GM12878 (cell line): ENCODE measurements around the gene SHANK3. TPM values are rescaled to one million over a fixed set of nuclear protein-coding genes. Genes with fewer than 3 reads are reported as not detected.
A peak's percentile ranks its signal among the peaks of the same experiment; 100 is the strongest.

Source experiments
- ATAC-seq: fragments of 200-7000 bp; cut with Tn5 transposase; 3 replicates; pipeline ENCODE4 v1.9.1; 2020; ENCODE audit warnings: mild to moderate bottlenecking, moderate library complexity
- BruUV-seq: library from RNA; stranded (reverse); fragments of 400-500 nt; replicated peaks from 2 replicates; lab custom pipeline; 2021; lab: Mats Ljungman, UMichigan
- CTCF ChIA-PET: fragments of 300-600 bp; sonication (Branson Sonifier 250); formaldehyde crosslinking; extraction: SDS; loops from one replicate; lab custom pipeline; 2021; ENCODE audit warnings: inconsistent platforms; lab: Yijun Ruan, JAX
- POLR2A ChIA-PET: fragments of 350-600 bp; formaldehyde crosslinking; extraction: SDS; loops from one replicate; lab custom pipeline; 2021; ENCODE audit warnings: inconsistent platforms; lab: Charles Lee
- RAD21 ChIA-PET: fragments of 300-600 bp; sonication (Branson Sonifier 250); formaldehyde crosslinking; loops from one replicate; lab custom pipeline; 2023; ENCODE audit warnings: antibody characterized with exemption; ENCODE audit not compliant: unreplicated experiment; lab: Charles Lee
- SMC1A ChIA-PET: fragments of 300-600 bp; sonication (Branson Sonifier 250); formaldehyde crosslinking; loops from one replicate; lab custom pipeline; 2023; ENCODE audit not compliant: unreplicated experiment, uncharacterized antibody; lab: Charles Lee
- DNase-seq: peaks from one replicate; pipeline ENCODE4 v3.0.0-alpha.2; 2011; ENCODE audit warnings: low read depth, low spot score
- FAIRE-seq: peaks from 3 replicates; lab custom pipeline; 2011; peaks lifted over from hg19 to GRCh38; lab: Jason Lieb, UNC
- H2AFZ ChIP-seq: 2 replicates; pipeline ENCODE4 v1.6.0; 2011; ENCODE audit warnings: low read depth, low read length, control low read depth; ENCODE audit not compliant: control insufficient read depth
- H3K27ac ChIP-seq: 2 replicates; pipeline ENCODE4 v1.5.1; 2011; ENCODE audit warnings: control low read depth; ENCODE audit not compliant: control insufficient read depth, insufficient read depth
- H3K27me3 ChIP-seq, 2 experiments: replicated peaks in 1 of 2; 2 replicates each; pipeline versions ENCODE4 v1.6.0 to v1.6.1; 2011; ENCODE audit warnings: low read length in 1 of 2; ENCODE audit not compliant: control insufficient read depth in 2 of 2, insufficient read depth in 2 of 2
- H3K36me3 ChIP-seq, 2 experiments: 2 replicates each; pipeline ENCODE4 v1.5.1; 2011; ENCODE audit warnings: low read length in 1 of 2; ENCODE audit not compliant: control insufficient read depth in 2 of 2, insufficient read depth in 2 of 2
- H3K4me1 ChIP-seq: 2 replicates; pipeline ENCODE4 v1.6.1; 2011; ENCODE audit warnings: mild to moderate bottlenecking, low read length, moderate library complexity, mixed read lengths; ENCODE audit not compliant: control insufficient read depth, insufficient read depth
- H3K4me2 ChIP-seq: 2 replicates; pipeline ENCODE4 v1.6.0; 2011; ENCODE audit warnings: control low read depth; ENCODE audit not compliant: control insufficient read depth, insufficient read depth
- H3K4me3 ChIP-seq: fragments of 200-600 bp; sonication (generic); 2 replicates; pipeline ENCODE4 v1.5.1; 2016
- H3K79me2 ChIP-seq: 2 replicates; pipeline ENCODE4 v1.6.0; 2011; ENCODE audit warnings: low read length; ENCODE audit not compliant: control insufficient read depth, insufficient read depth
- H3K9ac ChIP-seq: 2 replicates; pipeline ENCODE4 v1.8.0; 2011; ENCODE audit warnings: low read length, control low read depth, mixed read lengths; ENCODE audit not compliant: control insufficient read depth, insufficient read depth
- H3K9me3 ChIP-seq: replicated peaks from 3 replicates; pipeline ENCODE4 v1.5.1; 2011; ENCODE audit warnings: mild to moderate bottlenecking, low read length; ENCODE audit not compliant: control insufficient read depth, insufficient read depth
- H4K20me1 ChIP-seq: 2 replicates; pipeline ENCODE4 v1.6.0; 2011; ENCODE audit not compliant: control insufficient read depth, insufficient read depth
- IKZF1 ChIP-seq: fragments of 450-650 bp; conservative IDR thresholded peaks from 2 replicates; pipeline ENCODE4 v1.6.1; 2017; ENCODE audit warnings: antibody characterized with exemption, mild to moderate bottlenecking
- MTA2 ChIP-seq: fragments of 450-650 bp; IDR thresholded peaks from 2 replicates; pipeline ENCODE4 v1.6.1; 2016; ENCODE audit warnings: low read depth, mild to moderate bottlenecking, moderate library complexity
- WGBS: methylation state at CpG from one replicate; pipeline ENCODE4 v1.1.6; 2016; ENCODE audit warnings: low lambda C conversion rate; ENCODE audit not compliant: insufficient replicate concordance, insufficient coverage; ENCODE audit errors: missing lambda C conversion rate; 5-methylcytosine and 5-hydroxymethylcytosine counted together
- in situ Hi-C: fragments of 300-500 bp; cut with MboI; formaldehyde crosslinking; loops from 9 replicates; pipeline ENCODE4 v1.14.3; 2018; ENCODE audit warnings: mixed read lengths
- intact Hi-C: fragments of 100-400 bp; cut with micrococcal nuclease; formaldehyde crosslinking; loops from one replicate; pipeline ENCODE4 v1.14.2; 2022; ENCODE audit not compliant: unreplicated experiment
- polyA plus RNA-seq, 11 experiments: library from polyadenylated mRNA; depleted of rRNA in 4 of 11; unstranded in 6 of 11; stranded (reverse) in 5 of 11; fragments of >200 nt; fragmentation: Nextera tagmentation in 4 of 11; fragmentation: Illumina TruSeq in 1 of 11; extraction: Ambion mirVana in 4 of 11; extraction: Trizol in 1 of 11; gene quantifications; 1 replicate in 1 of 11; 2 replicates in 10 of 11; pipeline versions ENCODE4 v1.2.1 to v1.2.3, GENCODE V29; 2011 to 2016; ENCODE audit warnings: inconsistent platforms in 2 of 11, missing spikeins in 2 of 11, low read depth in 1 of 11
- total RNA-seq, 4 experiments: library from RNA; depleted of rRNA in 3 of 4; stranded (reverse); fragments of >200 nt in 3 of 4; fragmentation: Illumina TruSeq in 1 of 4; extraction: Trizol in 1 of 4; gene quantifications; 2 replicates each; pipeline versions ENCODE4 v1.2.1 to v1.2.3, GENCODE V29; 2013 to 2021

Gene SHANK3
- total and polyA plus RNA-seq, 10 of the 15 experiments (the other 5 are each of a cell fraction or from before 2014, with no cell fraction given): under 0.01 to 0.10 (median 0.05) TPM; not detected in 6

DNA sequence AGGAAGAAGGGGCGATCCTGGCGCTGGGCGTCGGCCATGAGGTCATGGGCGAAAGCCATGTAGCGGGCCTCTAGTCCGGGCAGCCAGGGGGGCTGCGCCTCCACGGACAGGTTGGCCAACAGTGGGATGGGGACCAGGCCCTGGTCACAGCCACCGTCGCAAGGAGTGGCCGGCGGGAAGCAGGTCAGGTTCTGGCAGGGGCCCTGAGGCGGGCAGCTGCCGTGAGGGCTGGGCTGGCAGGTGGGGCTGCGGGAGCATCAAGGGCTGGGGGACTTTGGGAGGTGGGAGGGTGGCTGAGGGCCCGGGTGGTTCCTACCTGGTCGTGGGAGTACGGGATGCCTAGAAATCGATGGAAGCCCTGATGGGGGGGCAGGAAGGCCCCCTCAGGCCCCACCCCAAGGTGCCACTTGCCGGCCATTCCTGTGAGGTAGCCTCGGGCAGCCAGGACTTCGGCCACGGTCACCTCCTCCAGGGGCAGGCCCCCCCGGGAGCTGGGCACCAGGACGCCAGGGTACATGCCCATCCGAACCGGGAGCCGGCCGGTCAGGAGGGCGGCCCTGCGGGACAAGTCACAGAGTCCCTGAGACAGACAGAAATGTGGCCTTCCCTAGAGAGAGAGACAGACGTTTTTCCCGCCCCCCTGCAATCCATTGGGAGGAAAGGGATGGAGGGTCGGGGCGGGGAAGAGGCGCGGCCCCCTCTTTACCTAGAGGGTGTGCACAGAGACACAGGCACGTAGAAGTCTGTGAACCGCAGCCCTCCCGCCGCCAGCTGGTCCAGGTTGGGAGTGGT lies 45.6 kb upstream of the SHANK3 start:
- ChIA-PET CTCF (interaction anchor here (1.0 to 1.3 kb wide), 2 partner anchors 73 to 101 kb away, joined by 3 read pairs; partner anchors contain the start of gene SCO2), POLR2A (interaction anchor here (2.2 kb wide), 1 partner anchor 45 kb away, joined by 6 read pairs; the partner anchor contains the start of gene CHKB), SMC1A (interaction anchor here (1.1 kb wide), 1 partner anchor 65 kb away, joined by 5 read pairs; no protein-coding TSS in a partner anchor), RAD21 (interaction anchor here (0.8 kb wide), 1 partner anchor 119 kb away, joined by 3 read pairs; the partner anchor contains the start of genes LMF2 and NCAPH2)
- TF ChIP-seq MTA2: no peak
- 0 out of 2 replicates have a peak, but pooled peaks have one; percentile 13 for TF ChIP-seq IKZF1
- H3K4me1 ChIP-seq: peaks cover 15% of the 10 kb centered on the region
- peak overlapping the region; percentile 95 for H3K4me3 ChIP-seq
- H4K20me1 ChIP-seq: no peaks in the 10 kb centered on the region
- no peak for DNase-seq
- no peak for FAIRE-seq
- intact Hi-C loops (no loop called here), in situ Hi-C loops (no loop called here)
- peak overlapping the region; percentile 76; the same call in 1 of the 2 replicates for H2AFZ ChIP-seq
- H3K36me3 ChIP-seq: no peaks in the 10 kb centered on the region; a peak in 2 of 4 replicates
- peak; percentile 59 for ATAC-seq
- H3K27ac ChIP-seq: peak overlapping the region; percentile 79
- H3K27me3 ChIP-seq: no peaks in the 10 kb centered on the region
- no peaks in the 10 kb centered on the region for H3K9me3 ChIP-seq
- H3K79me2 ChIP-seq: peaks cover 11% of the 10 kb centered on the region
- H3K4me2 ChIP-seq: peak overlapping the region; percentile 85
- 55% methylated on average over 37 of the region's 42 CpGs for WGBS
- peak overlapping the region; percentile 87 for H3K9ac ChIP-seq
- no TSS peak for BruUV-seq
